ENCODE measurements around the gene SMG9.

DNA sequence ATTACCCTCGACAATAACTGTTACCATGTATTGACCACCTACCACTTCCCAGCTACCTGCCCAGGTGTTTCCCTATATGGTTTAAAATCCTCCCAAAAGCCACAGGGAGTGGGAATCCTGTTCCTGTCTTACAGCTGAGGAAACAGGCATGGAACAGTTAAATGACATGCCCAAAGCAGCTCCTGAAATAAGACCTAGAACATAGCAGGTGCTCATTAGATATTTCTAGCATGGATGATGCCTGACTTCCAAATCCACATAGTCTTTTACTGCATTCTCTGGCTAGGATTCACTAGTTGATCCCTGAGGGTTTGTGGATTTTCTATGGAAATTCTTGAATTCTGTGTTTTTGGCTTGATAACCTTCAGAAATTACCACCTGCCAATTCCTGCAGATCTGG lies 13.1 kb upstream of the SMG9 start:
- TF ChIP-seq, protein P1, sequence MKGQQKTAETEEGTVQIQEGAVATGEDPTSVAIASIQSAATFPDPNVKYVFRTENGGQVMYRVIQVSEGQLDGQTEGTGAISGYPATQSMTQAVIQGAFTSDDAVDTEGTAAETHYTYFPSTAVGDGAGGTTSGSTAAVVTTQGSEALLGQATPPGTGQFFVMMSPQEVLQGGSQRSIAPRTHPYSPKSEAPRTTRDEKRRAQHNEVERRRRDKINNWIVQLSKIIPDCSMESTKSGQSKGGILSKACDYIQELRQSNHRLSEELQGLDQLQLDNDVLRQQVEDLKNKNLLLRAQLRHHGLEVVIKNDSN (IDR thresholded peaks at IDR 0.05) = no peak
- no peak for TF ChIP-seq RAD21 (IDR thresholded peaks at IDR 0.05; ENCODE audit: low read depth)
- TF ChIP-seq TAF1 (IDR thresholded peaks at IDR 0.05; ENCODE audit: low read depth) = no peak
- TF ChIP-seq, protein P2, sequence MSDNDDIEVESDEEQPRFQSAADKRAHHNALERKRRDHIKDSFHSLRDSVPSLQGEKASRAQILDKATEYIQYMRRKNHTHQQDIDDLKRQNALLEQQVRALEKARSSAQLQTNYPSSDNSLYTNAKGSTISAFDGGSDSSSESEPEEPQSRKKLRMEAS (IDR thresholded peaks at IDR 0.05) = no peak
- TF ChIP-seq EP300 (IDR thresholded peaks at IDR 0.05; ENCODE audit: borderline replicate concordance) = no peak
- TF ChIP-seq NFIC (IDR thresholded peaks at IDR 0.05) = no peak
- TF ChIP-seq CREB1 (IDR thresholded peaks at IDR 0.05; ENCODE audit: low read depth) = no peak
- TF ChIP-seq ZBTB7A (IDR thresholded peaks at IDR 0.05; ENCODE audit: low read depth) = no peak
- TF ChIP-seq FOXM1 (IDR thresholded peaks at IDR 0.05; ENCODE audit: borderline replicate concordance, low read depth) = no peak
- TF ChIP-seq, protein P3, sequence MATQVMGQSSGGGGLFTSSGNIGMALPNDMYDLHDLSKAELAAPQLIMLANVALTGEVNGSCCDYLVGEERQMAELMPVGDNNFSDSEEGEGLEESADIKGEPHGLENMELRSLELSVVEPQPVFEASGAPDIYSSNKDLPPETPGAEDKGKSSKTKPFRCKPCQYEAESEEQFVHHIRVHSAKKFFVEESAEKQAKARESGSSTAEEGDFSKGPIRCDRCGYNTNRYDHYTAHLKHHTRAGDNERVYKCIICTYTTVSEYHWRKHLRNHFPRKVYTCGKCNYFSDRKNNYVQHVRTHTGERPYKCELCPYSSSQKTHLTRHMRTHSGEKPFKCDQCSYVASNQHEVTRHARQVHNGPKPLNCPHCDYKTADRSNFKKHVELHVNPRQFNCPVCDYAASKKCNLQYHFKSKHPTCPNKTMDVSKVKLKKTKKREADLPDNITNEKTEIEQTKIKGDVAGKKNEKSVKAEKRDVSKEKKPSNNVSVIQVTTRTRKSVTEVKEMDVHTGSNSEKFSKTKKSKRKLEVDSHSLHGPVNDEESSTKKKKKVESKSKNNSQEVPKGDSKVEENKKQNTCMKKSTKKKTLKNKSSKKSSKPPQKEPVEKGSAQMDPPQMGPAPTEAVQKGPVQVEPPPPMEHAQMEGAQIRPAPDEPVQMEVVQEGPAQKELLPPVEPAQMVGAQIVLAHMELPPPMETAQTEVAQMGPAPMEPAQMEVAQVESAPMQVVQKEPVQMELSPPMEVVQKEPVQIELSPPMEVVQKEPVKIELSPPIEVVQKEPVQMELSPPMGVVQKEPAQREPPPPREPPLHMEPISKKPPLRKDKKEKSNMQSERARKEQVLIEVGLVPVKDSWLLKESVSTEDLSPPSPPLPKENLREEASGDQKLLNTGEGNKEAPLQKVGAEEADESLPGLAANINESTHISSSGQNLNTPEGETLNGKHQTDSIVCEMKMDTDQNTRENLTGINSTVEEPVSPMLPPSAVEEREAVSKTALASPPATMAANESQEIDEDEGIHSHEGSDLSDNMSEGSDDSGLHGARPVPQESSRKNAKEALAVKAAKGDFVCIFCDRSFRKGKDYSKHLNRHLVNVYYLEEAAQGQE (IDR thresholded peaks at IDR 0.05; ENCODE audit: low read depth) = no peak
- no peak for TF ChIP-seq CEBPB (IDR thresholded peaks at IDR 0.05)
- TF ChIP-seq YY1 (IDR thresholded peaks at IDR 0.05; ENCODE audit: low read depth) = no peak
- TF ChIP-seq TEAD4 (IDR thresholded peaks at IDR 0.05) = no peak
- no peak for TF ChIP-seq EGR1 (IDR thresholded peaks at IDR 0.05)
